Astrocyte (in vitro differentiated cells and primary cell): ENCODE data around the gene TRPV5. TPM values are rescaled to one million over a fixed set of nuclear protein-coding genes. Genes with fewer than 3 reads are reported as not detected.

Experiments
- DNase-seq: peaks from one replicate; pipeline ENCODE4 v3.0.0-alpha.2; 2010; ENCODE audit warnings: low read depth
- FAIRE-seq: peaks from 2 replicates; lab custom pipeline; 2011; peaks lifted over from hg19 to GRCh38; lab: Jason Lieb, UNC
- H2AFZ ChIP-seq: 2 replicates; pipeline ENCODE4 v1.6.0; 2012; ENCODE audit warnings: low read depth, low read length, inconsistent platforms
- H3K27ac ChIP-seq: 2 replicates; pipeline ENCODE4 v1.5.1; 2011; ENCODE audit warnings: low read depth, low read length, inconsistent platforms
- H3K27me3 ChIP-seq: 2 replicates; pipeline ENCODE4 v1.6.0; 2011; ENCODE audit warnings: low read length, inconsistent platforms; ENCODE audit not compliant: insufficient read depth
- H3K36me3 ChIP-seq: 2 replicates; pipeline ENCODE4 v1.5.1; 2011; ENCODE audit warnings: low read length, inconsistent platforms; ENCODE audit not compliant: insufficient read depth
- H3K4me1 ChIP-seq: 2 replicates; pipeline ENCODE4 v1.5.1; 2011; ENCODE audit warnings: low read length, inconsistent platforms; ENCODE audit not compliant: insufficient read depth
- H3K4me2 ChIP-seq: 2 replicates; pipeline ENCODE4 v1.6.0; 2012; ENCODE audit warnings: low read length, inconsistent platforms
- H3K4me3 ChIP-seq: 2 replicates; pipeline ENCODE4 v1.5.1; 2011; ENCODE audit warnings: low read depth, mild to moderate bottlenecking, low read length, inconsistent platforms; ENCODE audit not compliant: insufficient read depth
- H3K79me2 ChIP-seq: 2 replicates; pipeline ENCODE4 v1.6.0; 2012; ENCODE audit warnings: mild to moderate bottlenecking, low read length, inconsistent platforms; ENCODE audit not compliant: insufficient read depth
- H3K9ac ChIP-seq: 2 replicates; pipeline ENCODE4 v1.6.0; 2012; ENCODE audit warnings: mild to moderate bottlenecking, low read length, inconsistent platforms
- H3K9me3 ChIP-seq: 2 replicates; pipeline ENCODE4 v1.5.1; 2012; ENCODE audit warnings: low read depth, mild to moderate bottlenecking, low read length, inconsistent platforms; ENCODE audit not compliant: insufficient read depth
- H4K20me1 ChIP-seq: 2 replicates; pipeline ENCODE4 v1.6.0; 2012; ENCODE audit warnings: low read length, inconsistent platforms; ENCODE audit not compliant: insufficient read depth
- H3K27ac Mint-ChIP-seq: one replicate; pipeline ENCODE4 v1.8.0; 2021; ENCODE audit warnings: mild to moderate bottlenecking, mixed read lengths; ENCODE audit not compliant: unreplicated experiment
- H3K27me3 Mint-ChIP-seq: one replicate; pipeline ENCODE4 v1.8.0; 2021; ENCODE audit warnings: low read depth, mixed read lengths; ENCODE audit not compliant: unreplicated experiment
- H3K36me3 Mint-ChIP-seq: one replicate; pipeline ENCODE4 v1.8.0; 2021; ENCODE audit warnings: low read depth, mixed read lengths; ENCODE audit not compliant: unreplicated experiment
- H3K4me1 Mint-ChIP-seq: one replicate; pipeline ENCODE4 v1.8.0; 2021; ENCODE audit warnings: low read depth, mixed read lengths; ENCODE audit not compliant: unreplicated experiment
- H3K4me3 Mint-ChIP-seq: one replicate; pipeline ENCODE4 v1.8.0; 2021; ENCODE audit warnings: mild to moderate bottlenecking, moderate library complexity, mixed read lengths; ENCODE audit not compliant: unreplicated experiment
- H3K9me3 Mint-ChIP-seq: one replicate; pipeline ENCODE4 v1.8.0; 2021; ENCODE audit warnings: mild to moderate bottlenecking, mixed read lengths; ENCODE audit not compliant: unreplicated experiment
- EZH2 ChIP-seq: IDR thresholded peaks from 2 replicates; pipeline ENCODE4 v1.6.1; 2012; ENCODE audit warnings: mild to moderate bottlenecking, low read length, inconsistent platforms; ENCODE audit not compliant: insufficient read depth
- total RNA-seq: library from RNA; stranded (reverse); gene quantifications from 2 replicates; pipeline ENCODE4 v1.2.1, GENCODE V29; 2021
- TF ChIP-seq, protein P1 (sequence below): IDR thresholded peaks from 2 replicates; pipeline ENCODE4 v1.5.1; 2011; ENCODE audit warnings: low read depth, mild to moderate bottlenecking, inconsistent platforms, low read length, moderate library complexity; ENCODE audit not compliant: insufficient read depth

The TRPV5 gene
- total RNA-seq, 1 donor from 2014 or later, result not detected

DNA sequence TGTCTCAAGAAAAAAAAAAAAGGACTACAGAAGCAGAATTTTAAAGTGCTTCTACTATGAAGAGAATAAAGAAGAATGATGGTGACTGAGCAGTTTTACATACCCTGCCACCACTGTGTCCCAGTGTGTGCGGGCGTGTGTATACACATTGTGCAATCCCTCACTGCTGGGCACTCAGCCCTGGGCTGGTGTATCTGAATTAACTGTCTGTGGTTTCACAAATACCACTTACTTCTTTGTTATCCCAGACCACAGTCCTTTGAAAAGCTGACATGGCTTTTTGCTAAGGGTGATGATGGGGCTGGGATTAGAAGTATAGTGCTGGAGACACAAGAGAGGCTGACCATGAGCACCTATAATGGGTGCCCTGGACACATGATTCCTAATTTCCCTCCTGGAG is 26.9 kb downstream of the TRPV5 start:
- Histone ChIP-seq H3K27ac (no peak overlapping the region), H3K9me3 (peaks cover 4% of the 10 kb centered on the region), H3K4me1 (no peaks in the 10 kb centered on the region), H3K36me3 (no peaks in the 10 kb centered on the region), H3K4me2 (no peak overlapping the region), H2AFZ (no peak overlapping the region), H3K27me3 (no peaks in the 10 kb centered on the region), H3K9ac (no peak overlapping the region), H4K20me1 (no peaks in the 10 kb centered on the region), H3K4me3 (no peak overlapping the region), H3K79me2 (no peaks in the 10 kb centered on the region)
- FAIRE-seq, result no peak
- Mint-ChIP-seq H3K27me3 (peaks cover 13% of the 10 kb centered on the region), H3K27ac (no peak overlapping the region), H3K9me3 (peaks cover 6% of the 10 kb centered on the region), H3K4me1 (no peaks in the 10 kb centered on the region), H3K36me3 (no peaks in the 10 kb centered on the region), H3K4me3 (no peak overlapping the region)
- TF ChIP-seq EZH2, result no peak
- TF ChIP-seq, protein P1, sequence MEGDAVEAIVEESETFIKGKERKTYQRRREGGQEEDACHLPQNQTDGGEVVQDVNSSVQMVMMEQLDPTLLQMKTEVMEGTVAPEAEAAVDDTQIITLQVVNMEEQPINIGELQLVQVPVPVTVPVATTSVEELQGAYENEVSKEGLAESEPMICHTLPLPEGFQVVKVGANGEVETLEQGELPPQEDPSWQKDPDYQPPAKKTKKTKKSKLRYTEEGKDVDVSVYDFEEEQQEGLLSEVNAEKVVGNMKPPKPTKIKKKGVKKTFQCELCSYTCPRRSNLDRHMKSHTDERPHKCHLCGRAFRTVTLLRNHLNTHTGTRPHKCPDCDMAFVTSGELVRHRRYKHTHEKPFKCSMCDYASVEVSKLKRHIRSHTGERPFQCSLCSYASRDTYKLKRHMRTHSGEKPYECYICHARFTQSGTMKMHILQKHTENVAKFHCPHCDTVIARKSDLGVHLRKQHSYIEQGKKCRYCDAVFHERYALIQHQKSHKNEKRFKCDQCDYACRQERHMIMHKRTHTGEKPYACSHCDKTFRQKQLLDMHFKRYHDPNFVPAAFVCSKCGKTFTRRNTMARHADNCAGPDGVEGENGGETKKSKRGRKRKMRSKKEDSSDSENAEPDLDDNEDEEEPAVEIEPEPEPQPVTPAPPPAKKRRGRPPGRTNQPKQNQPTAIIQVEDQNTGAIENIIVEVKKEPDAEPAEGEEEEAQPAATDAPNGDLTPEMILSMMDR, result no peak
- no peak for DNase-seq

DNA sequence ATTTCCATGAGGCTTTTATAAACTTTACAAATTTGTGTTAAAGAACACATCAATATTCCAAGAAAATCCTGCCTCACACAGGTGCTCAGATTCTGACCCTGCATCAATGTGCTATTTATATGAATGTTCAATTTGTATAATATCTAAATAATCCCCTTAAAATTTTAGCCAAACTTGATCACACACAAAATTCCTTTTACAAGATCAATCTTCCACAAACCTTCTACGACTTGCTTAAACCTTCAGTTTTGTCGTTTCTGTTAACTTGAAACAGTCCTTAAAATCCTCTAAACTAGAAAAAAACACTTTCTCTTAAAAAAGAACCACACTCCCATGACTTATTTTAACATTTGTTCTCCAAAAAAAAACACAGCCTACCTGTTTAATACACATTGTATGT is 27.8 kb downstream of the TRPV5 start:
- Mint-ChIP-seq H3K36me3 (peaks cover 4% of the 10 kb centered on the region), H3K27me3 (peaks cover 15% of the 10 kb centered on the region), H3K9me3 (peaks cover 7% of the 10 kb centered on the region), H3K4me1 (no peaks in the 10 kb centered on the region), H3K4me3 (no peak overlapping the region), H3K27ac (no peak overlapping the region)
- H3K9me3 ChIP-seq, result peaks cover 4% of the 10 kb centered on the region
- TF ChIP-seq, protein P1, result no peak
- no peak for TF ChIP-seq EZH2
- no peaks in the 10 kb centered on the region for H4K20me1 ChIP-seq
- no peaks in the 10 kb centered on the region for H3K27me3 ChIP-seq
- FAIRE-seq (no peak), DNase-seq (no peak)
- no peak overlapping the region for H3K27ac ChIP-seq
- H3K4me2 ChIP-seq, result no peak overlapping the region
- H3K4me3 ChIP-seq, result no peak overlapping the region
- no peaks in the 10 kb centered on the region for H3K4me1 ChIP-seq
- no peaks in the 10 kb centered on the region for H3K79me2 ChIP-seq
- no peak overlapping the region for H3K9ac ChIP-seq
- H2AFZ ChIP-seq, result no peak overlapping the region
- no peaks in the 10 kb centered on the region for H3K36me3 ChIP-seq

DNA sequence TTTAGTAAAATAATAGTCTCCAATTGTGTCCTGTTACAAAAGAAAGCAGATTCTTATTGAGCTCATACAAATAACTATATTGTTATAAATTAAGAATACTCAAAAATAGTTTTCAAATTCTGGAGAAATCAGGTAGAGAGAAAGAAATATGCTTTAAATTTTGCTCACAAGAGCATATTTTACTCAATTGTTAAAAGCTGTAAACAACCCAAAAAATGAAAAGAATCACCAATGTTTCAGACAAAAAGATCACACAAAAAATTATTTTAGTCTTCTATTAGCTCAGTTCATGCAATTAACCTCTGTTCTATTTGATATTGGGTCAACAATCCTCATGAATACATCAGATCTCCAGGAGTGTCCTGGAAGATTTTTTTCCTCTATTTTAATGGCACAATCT is 29.4 kb downstream of the TRPV5 start:
- no peaks in the 10 kb centered on the region for H3K36me3 ChIP-seq
- no peak for FAIRE-seq
- H3K4me3 ChIP-seq, result no peak overlapping the region
- H3K4me1 ChIP-seq, result no peaks in the 10 kb centered on the region
- H2AFZ ChIP-seq, result no peak overlapping the region
- Mint-ChIP-seq H3K36me3 (peaks cover 4% of the 10 kb centered on the region), H3K4me1 (no peaks in the 10 kb centered on the region), H3K27ac (no peak overlapping the region), H3K27me3 (peaks cover 15% of the 10 kb centered on the region), H3K9me3 (peaks cover 7% of the 10 kb centered on the region), H3K4me3 (no peak overlapping the region)
- no peak overlapping the region for H3K4me2 ChIP-seq
- no peak overlapping the region for H3K27ac ChIP-seq
- no peak overlapping the region for H3K9ac ChIP-seq
- H3K9me3 ChIP-seq, result peaks cover 4% of the 10 kb centered on the region
- DNase-seq, result no peak
- no peaks in the 10 kb centered on the region for H3K27me3 ChIP-seq
- H3K79me2 ChIP-seq, result no peaks in the 10 kb centered on the region
- H4K20me1 ChIP-seq, result no peaks in the 10 kb centered on the region
- TF ChIP-seq, protein P1, result no peak
- TF ChIP-seq EZH2, result no peak
